C4-2B (cell line): ENCODE measurements around the gene SIRT3.

Experiments used
- CTCF ChIP-seq: fragments of 450-650 bp; conservative IDR thresholded peaks from 2 replicates; pipeline ENCODE4 v1.5.1; 2017; ENCODE audit warnings: mild to moderate bottlenecking
- ZFX ChIP-seq: fragments of 450-650 bp; IDR thresholded peaks from 2 replicates; pipeline ENCODE4 v1.6.1; 2017

- TF ChIP-seq CTCF: no peak
- no peak for TF ChIP-seq ZFX
Measured at GRCh38 chr11:223884-224283, 12.3 kb downstream of the SIRT3 start.
